NCI-H82 treated with DMSO at 0.1 percent for 48 hours (cell line): Measurements from ENCODE around the gene RAP1B.
"Not testable (repeated sequence)": the region's sequence is repeated elsewhere in the genome, so short reads cannot be mapped to it uniquely, and the experiment has no call there.

Source experiments
- DNase-seq: peaks from one replicate; lab custom pipeline; 2025; ENCODE audit not compliant: unreplicated experiment; lab: John Stamatoyannopoulos, UW

Gene RAP1B

DNA sequence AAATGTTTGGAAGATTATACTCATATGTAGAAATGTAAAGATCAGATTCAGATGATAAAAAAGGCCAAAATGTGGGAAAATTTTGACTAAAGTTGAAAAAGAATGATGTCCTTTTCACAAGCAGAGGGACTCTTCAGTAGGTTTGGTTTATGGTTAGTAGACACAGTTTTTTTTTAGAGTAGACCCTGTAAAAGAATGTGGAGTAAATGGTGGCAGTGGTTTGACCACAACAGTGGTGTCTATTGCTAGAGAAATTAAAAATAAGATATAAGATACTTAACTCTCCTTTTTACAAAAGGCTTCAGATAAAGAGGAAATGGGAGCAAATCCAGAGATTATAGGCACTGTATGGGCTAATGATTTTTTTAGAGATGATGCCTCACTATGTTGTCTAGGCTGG is 21.8 kb downstream of the RAP1B start:
- no peak for DNase-seq

DNA sequence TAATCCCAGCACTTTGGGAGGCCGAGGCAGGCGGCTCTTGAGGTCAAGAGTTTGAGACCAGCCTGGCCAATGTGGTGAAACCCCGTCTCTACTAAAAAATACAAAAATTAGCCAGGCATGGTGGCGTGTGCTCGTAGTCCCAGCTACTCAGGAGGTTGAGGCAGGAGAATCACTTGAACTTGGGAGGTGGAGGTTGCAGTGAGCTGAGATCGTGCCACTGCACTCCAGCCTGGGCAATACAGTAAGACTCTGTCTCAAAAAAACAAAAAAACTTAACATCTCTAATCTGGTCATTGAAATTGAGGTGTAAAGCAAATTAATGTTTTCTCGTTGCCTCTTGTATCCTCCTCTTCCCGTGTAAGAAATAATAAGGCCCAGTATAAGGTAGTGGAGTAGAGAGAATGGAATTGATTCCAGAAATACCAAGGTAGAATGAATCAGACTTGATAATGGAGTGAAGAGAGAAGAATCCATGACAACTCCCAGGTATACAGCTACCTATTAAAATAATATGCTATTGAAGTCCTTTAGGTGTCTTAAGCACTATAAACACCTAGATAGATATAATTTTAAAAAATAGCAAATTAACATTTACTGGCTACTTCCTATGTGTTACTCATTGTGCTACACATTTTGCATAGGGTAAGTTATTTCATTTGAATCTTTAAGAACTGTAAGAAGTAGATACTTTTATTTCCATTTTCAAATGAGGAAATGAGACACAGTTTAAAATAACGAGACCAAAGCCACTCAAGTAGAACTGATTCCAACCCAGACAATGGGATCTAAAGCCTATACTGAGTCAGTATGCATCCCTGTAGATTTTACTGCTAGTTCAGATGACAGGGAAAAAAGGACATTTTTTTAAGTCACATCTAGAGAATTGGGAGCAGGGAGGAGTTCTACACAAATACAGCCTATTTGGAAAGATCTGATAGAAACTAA is 23.2 kb downstream of the RAP1B start:
- no peak for DNase-seq

DNA sequence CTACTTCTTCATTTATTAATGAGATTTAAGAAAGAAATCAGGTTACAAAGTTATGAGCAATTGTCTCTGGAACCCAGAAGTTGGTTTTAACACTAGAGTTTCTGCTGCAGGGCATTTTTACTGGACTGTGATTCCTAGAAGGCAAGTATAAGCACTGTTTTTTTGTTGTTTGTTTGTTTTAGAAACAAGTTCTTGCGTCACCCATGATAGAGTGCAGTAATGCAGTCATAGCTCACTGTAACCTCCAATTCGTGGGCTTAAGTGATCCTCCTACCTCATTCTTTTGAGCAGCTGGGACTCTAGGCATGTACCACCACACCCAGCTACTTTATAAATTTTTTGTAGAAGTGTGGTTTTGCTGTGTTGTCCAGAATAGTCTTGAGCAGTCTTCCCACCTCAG is 25.6 kb downstream of the RAP1B start:
- DNase-seq: no peak

DNA sequence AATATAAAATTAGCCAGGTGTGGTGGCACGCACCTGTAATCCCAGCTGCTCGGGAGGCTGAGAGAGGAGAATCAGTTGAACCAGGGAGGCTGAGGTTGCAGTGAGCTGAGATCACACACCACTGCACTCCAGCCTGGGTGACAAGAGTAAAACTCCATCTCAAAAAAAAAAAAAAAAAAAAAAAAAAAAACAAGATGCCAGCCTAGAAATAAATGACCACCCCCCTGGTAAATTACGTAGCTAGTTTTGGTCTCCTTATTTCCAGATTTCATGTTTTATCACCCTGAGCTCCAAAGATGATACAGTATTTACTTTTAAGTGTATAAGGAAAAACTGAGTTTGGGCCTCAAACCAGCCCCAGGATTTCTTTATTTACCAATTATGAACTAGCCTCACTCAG is 26.7 kb downstream of the RAP1B start:
- not testable (repeated sequence) for DNase-seq

DNA sequence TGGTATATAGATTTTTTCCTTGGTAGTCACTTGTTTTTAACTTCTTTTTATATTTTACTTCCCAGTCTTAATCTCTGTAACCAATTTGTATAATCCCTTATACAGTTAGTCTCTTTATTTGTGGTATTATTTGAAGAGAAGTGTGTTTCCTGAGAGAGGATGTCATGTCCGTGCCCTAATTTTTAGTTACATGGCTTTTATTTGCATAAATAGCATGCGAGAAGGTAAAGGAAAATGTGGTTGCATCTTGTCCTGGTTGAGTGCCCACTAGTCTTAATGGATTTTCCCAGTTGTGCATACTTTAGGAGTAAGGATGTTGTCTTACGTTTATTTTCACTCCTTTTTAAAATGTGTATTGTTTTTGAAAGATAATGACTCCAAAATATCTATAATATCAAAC is 27.5 kb downstream of the RAP1B start:
- no peak for DNase-seq

DNA sequence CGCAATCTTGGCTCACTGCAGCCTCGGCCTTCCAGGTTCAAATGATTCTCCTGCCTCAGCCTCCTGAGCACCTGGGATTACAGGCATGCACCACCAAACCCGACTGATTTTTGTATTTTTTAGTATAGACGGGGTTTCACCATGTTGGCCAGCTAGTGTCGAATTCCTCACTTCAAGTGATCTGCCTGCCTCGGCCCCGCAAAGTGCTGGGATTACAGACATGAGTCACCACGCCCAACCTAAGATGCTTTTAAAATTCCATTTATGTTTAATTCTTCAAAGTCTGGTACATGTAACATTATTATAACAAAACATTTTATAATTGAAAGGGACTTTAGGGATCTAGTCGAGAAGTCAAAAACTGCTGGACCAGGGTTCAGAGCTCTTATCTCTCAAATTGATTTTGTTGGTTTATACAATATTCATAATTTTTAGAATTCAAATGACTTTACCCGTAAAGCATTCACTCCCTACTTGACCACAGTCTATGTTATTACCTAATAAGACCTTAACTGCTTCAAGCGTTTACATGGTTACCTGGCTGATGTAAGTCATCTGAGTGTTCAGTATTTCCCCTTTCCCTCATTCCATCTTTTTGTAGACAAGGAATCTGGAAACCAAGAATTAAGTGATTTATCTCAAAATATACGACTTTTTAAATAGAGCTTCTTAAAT is 28.2 kb downstream of the RAP1B start:
- no peak for DNase-seq

DNA sequence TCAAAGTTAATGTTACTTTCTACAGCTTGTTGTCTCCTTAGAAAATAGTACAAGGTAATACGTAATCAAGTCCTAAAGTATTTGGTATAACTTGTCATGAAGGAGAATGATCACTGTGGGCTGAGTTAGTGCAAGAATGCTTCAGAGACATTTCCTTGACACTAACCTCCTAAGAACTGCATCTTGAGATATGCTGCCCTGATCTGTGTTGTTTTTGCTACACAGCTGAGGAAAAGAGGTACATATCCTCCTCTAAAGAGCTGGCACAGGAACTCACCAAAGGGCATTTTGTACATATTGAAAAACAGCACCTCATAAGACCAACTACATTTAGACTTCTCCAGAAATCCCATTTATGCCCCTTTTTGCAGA is 28.7 kb downstream of the RAP1B start:
- no peak for DNase-seq

DNA sequence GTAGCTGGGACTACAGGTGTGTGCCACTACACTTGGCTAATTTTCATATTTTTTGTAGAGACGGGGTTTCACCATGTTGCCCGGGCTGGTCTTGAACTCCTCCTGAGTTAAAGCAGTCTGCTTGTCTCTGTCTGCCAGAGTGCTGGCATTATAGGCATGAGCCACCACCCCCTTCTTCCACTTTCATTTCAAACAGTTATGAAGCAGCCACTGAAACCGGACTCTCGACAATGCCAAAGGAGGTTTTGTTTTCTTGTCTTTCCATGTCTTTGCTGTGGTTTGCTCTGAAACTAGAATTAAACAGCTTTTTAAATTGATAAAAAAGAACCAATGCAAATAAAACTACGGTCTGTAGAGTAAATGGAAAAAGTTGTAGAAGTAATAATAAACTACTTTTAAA is 30.4 kb downstream of the RAP1B start:
- DNase-seq: no peak

DNA sequence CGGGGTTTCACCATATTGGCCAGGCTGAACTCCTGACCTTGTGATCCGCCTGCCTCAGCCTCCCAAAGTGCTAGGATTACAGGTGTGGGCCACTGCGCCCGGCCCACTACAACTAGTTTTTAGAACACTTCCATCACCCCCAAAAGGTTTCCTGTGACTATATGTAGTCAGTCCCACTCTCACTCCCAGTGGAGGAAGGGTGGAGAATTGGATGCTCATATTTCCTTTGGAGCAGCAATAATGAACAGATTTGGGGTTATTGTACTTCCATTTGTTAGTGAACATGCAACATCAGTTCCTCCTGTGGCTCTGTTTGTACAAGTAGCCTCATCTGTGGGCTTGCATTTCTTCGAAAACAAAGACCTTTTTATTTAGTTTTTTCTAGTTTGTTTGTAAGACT is 35.8 kb downstream of the RAP1B start:
- no peak for DNase-seq

DNA sequence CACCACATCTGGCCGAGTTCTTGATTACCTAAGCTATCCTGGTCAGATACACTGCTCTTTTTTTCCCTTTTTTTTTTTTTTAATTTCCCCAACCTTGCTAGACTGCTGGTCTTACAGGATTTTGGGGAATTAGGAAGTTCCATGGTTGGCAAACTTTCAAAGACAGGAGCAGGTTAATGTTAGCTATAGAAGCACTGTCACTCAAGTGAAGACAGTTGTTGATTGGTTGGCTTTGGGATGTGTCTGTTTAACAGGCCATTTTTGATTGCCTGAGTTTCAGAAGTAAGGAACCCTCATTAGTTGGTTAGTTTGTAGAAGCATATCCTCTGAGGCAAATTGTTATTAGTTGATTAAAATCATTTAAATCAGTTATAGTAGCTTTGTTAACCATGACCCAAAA is 36.8 kb downstream of the RAP1B start:
- no peak for DNase-seq

DNA sequence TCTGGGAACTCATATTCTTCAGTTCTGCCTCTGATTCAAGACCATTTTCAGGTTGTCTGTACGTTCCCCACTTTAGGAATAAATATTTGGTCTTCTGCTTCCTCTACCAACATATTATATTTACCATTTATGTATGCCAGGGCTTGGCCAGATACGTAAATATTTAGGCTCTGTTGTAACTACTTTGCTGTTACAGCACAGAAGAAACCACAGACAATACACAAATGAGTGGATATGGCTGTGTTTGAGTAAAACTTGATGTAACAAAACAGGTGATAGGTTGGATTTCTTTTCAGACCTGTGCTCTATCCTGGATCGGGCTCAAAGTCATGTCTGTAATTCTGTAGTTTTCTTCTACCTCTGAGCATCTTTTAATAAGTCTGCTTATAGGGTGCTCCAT is 37.5 kb downstream of the RAP1B start:
- no peak for DNase-seq

DNA sequence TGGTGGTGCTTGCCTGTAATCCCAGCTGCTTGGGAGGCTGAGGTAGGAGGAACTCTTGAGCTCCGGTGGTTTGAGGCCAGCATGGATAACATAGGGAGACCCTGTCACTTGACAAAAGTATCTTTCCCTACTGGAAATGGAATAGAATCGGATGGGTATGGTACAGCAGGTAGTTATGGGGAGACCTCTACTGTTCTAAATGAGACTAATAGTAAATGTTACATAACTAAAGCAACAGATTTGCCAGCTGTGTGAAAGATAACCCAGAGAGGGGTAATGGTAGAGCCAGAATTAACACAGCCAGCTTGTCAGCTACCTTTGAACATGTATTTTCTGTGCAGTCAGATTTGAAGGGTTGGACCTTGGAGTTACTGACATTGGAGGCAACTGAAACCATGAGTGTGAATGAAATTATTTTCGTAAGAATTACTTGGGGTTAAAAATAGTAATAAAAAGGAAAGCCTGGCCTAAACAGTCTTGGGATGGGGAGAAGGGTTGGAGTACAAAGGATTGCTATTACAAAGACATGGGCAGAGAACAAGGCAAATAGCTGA is 54.4 kb downstream of the RAP1B start:
- no peak for DNase-seq

DNA sequence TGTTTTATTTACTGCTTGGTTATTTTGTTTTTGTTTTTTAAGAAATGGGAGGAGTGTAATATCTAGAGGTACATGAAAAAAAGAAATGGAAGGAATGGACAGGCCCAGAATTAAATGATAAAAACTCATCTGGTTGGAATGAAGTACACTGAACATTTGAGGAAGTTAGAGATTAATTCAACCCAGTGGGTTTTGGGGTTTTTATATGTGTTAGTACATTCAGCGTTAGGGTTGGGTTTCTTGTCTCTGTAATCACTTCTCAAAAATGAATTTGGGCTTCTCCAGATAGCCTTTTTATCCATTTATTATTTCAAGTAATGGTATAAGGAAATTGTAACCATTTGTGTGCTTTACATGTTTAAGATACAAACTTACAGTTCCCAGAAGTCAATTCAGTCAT is 56.6 kb downstream of the RAP1B start:
- no peak for DNase-seq

DNA sequence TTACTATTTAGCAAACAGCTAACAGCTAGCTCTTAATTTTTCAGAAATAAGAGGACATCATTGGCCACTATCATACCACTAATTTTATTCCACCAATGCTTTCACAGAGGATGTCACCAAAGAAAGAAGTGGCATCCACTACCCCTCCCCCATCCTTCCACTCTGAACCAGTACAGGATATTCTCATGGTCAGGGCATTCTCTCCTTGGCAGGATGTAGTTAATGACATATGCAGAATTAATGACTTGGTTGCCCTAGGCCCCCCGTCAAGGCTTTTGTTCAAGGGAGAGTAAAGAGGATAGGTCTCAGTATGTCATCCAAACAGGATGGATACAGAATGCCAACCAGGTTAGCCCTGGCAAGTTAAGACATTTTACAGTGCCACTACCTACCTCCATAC is 57.2 kb downstream of the RAP1B start:
- DNase-seq: no peak

DNA sequence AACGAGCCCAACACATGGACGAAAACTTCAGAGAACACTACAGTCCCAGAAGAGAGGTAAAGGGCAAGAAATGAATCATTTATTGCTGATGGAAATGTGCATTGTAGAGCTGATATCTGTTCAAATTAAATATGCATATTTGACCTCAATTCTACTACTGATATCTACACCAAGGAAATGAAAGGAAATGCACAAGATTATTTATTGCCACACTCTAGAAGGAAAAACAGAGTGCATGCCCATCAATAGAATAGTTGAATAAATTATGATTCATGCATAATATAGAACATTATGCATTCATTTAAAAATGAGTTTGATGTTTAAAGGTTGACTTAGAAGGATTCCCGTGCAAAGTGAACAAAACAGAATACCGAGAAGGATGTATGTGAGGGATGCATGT is 60.5 kb downstream of the RAP1B start:
- no peak for DNase-seq

DNA sequence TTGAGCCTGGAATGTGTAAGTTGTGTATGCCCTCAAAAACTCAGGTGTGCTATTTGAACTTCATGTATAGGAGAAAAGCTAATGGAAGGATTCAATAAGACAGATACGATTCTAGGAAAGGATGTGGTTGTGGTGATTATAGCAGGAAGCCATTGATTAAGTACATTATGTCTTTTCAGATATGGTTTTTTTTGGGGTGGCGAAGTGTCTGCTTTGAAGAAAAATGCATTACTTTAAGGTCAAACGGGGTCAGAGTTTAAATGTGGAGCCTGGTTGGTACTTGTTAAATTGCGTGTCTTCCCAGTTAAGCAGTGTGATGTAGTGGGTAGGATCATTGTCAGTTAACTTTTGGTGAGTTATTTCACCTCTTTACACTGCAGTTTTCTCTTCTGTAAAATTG is 63.1 kb downstream of the RAP1B start:
- no peak for DNase-seq

DNA sequence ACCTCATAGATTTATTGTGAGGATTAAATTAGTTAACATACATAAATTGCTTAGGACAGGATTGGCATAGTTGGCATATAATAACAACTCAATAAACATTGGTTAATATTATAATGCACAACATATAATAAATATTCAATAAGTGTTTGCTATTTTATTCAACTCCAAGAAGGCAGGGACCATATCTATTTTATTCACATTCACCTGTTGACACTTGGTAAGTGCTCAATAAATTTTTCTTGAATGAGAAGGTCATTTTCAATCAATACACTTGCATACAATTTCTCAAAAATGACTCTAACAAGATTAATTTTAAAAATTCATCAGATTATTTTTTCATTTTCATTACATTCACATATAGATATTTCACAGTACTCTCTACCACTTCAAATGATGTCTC is 63.7 kb downstream of the RAP1B start:
- DNase-seq: no peak

DNA sequence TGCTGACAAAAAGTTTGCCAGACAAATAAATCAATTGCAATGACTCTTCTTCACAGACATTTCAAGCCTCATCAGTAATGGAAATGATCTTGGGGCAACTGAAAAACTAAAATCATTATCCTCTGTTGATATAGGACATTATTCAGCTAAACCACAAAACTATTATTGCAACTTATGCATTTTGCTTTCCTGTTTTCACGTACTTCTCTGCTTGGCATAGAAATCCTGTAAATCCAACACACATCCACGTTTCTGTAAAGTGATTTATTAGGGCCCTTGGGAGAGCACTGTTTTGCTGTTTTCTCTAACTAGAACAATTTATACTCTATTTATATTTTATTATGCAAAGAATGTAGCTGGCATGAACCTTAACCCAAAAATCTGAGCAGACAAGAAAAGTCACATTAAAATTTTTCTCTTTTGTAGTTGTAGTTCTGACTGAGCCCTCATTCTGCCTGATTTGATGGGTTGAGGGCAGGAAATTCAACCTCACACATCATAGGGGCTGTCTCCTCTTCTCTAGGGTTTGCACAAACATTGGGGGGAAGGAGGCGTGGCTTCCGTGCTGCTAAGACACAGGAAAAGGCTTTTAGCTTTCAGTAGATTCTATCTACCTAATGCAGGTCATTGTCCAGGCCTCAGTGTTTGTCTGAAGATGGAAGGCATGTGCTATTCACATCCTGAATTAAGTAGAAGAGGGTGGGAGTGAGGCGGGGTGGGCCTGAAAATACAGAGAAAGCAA is 64.6 kb downstream of the RAP1B start:
- DNase-seq: no peak

DNA sequence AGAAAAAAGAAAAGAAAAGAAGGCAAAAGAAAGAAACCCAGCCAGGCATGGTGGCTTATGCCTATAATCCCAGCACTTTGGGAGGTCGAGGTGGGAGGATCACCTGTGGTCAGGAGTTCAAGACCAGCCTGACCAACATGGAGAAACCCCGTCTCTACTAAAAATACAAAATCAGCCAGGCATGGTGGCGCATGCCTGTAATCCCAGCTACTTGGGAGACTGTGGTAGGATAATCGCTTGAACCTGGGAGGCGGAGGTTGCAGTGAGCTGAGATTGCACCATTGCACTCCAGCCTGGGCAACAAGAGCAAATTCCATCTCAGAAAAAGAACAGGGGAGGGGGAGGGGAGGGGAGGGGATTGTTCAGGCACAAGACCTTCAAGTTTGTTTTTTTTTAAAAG is 66.2 kb downstream of the RAP1B start:
- not testable (repeated sequence) for DNase-seq

DNA sequence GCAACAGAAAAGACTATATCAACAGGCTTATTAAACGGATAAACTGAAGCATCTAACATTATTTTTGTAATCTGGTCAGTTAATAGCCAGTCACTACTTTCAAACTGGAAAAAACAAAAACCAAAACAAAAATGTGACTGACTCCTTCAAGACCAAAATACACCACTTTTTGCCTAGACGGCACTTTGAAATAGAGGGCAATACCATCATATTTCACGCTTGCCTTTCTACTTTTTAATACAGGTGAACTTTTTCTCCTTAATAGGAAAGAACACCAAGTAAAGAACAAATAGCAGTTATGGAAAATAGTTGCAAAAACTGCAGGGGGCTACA is 75.5 kb downstream of the RAP1B start:
- no peak for DNase-seq

DNA sequence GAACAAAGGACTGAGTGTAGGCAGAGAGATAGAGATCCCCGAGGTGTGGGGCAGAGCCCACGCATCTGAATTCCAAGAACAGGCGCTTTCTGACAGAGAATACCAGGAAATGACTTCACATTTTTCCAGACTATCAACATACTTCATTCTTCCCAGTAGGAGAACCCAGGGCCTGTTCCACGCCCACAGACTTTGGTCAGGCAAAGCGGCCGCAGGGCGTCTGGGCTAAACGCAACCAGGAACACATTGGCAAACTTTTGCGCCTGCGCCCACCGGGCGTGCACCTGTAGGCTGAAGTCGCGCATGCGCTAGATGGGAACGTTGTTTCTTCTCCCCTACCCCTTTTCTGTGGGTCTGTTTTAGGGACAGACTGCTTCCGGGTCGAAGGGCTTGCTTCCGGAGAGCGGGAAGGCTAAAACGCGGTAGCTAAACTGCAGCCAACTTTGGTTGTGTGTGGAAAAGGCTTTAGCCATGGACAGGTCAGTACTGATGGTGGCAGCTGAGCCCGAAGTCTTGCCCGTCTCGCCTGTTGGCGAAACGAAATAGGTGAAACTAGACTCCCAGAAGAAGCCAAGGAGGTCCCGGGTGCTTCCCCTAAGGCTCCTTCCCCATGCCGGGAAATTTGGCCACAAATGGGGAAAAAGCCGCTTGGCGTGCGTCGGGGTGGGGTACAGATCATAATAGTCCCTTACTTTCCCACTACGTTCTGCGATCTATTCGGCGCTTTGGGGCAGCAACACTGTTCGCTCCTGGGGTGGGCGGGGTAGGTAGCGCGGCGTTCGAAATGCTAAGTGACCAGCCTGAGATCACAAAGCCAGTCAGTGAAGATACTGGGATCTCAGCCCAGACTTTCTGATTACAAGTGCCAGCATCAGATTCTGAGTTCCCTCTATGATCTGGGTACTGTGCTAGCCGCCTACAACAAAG is 76.2 kb downstream of the RAP1B start, which contains the start of gene NUP107:
TSS of gene NUP107 (plus strand) at position 384 of the 927 bp plus-strand sequence. CDS start at position 472, 88 bp downstream.
- peak; percentile 95 for DNase-seq
